SKM-1 (cell line): ENCODE measurements around the gene TAX1BP3.

ENCODE experiments used
- DNase-seq: peaks from one replicate; lab custom pipeline; 2025; ENCODE audit not compliant: unreplicated experiment; lab: John Stamatoyannopoulos, UW

The TAX1BP3 gene

DNA sequence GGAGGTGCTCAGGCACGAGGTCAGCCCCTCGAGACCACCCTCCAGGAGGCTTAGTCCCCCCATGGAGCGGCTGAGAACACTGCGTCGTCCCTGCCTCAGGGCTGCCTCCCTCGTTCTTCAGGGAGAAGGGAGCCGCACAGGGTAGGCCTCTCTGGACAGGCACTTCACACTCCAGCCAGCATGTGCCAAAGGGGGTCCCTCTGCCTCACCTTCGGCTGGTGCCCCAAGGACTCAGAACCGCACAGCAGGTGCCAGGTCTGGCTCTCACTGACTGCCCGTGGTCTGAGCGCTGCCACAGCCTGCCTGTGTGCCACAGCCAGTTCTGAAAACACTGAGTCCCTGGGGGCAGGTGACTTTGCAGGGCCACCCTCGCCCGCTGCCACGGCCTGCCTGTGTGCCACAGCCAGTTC is 20.5 kb upstream of the TAX1BP3 start:
- DNase-seq, result no peak

DNA sequence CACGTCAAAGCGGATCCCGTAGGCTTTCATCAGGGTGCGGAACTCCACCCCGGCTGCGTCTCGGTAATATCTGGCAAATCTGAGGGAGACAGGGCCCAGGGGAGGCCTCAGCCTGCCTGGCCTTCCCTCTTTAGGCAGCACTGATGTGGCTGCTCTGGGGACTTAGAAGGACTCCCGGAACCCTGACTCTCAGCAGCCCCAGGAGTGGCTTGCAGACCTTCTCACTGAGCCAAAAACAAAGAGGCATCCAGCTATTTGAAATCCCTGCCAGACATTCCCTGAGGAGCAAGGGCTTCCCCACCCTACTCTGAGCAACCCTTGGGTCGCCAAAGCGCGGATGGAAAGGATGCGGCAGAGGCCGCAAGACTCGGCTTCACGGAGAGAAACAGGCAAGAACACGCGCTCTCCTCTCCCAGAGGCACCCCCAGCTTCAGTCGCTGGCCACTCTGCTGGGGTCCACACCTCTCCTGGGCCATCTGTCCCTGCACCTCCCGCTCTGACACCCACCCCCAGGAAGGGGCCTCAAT is 19.7 kb upstream of the TAX1BP3 start:
- no peak for DNase-seq

DNA sequence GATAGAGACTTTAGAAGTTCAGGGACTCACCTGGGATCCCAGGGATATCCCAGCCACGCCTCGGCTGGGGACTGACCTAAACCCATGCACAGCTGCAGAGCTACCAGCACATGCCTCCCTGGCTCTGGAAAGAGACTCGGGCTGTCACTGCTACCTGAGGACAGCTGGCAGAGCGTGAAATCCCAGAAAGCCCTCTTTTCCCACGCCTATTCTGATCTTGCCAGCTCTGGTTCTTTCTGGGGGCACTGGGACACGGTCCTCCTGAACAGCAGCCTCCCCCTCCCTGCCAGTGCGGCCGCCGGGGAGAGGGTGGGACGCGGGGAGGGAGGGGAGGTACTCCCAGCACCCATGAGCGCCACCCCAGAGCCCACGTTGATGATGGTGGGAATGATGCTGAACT is 16.8 kb upstream of the TAX1BP3 start:
- DNase-seq, result no peak

DNA sequence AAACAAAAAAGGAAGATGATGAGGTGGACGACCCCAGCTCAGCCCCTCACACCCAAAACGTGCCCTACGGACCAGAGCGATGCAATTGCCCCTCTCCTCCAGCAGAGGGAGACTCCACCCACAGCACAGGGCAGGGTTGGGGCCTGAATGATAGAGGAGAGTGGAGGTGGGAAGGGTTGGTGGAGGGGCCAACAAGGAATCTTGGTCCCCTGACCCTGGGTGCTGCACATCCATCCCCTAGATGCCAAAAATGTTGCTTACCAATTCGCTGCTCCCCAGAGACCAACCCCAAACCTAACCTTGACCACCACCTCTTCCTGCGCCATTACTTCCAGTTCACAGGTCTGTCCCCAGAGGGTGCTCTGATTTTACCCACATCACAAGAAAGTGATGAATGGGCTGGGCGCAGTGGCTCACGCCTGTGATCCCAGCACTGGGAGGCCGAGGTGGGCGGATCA is 14.7 kb upstream of the TAX1BP3 start:
- DNase-seq, result no peak

DNA sequence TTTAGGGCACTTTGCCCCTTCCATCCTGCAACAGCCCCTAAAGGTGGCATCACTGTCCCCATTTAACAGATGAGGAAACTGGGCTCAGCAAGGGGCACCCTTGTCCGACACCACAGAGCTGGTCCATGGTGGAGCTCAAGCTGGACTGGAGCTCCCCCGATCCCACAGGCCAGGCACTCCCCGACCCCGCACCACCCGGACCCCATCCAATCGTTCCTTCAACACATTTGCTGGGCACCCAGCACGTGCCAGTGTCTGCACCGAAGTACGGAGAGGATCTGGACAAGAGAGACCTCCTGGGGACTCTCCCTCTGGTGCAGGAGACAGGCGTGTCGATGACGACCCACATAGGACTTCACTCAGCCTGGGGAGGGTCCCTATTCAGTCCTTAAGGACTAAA is 13.7 kb upstream of the TAX1BP3 start:
- no peak for DNase-seq

DNA sequence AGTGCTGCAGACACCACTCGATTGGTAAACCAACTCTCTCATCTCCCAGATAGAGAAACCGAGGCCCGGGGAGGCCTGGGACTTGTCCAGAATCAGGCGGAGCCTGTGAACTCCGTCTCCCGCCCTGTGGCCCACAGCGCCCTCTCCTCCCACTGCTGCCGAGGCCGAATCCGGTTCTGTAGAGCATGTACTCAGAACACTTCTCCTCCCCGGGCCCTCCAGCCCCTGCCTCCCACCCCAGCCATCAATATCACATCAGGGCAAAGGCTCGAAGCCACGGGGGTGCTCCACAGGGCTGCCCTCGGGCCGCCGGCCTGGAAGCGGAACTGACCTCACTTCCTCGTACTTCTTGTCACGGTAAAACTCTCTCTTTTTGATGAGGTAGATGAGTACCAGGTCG is 13.2 kb upstream of the TAX1BP3 start:
- no peak for DNase-seq

DNA sequence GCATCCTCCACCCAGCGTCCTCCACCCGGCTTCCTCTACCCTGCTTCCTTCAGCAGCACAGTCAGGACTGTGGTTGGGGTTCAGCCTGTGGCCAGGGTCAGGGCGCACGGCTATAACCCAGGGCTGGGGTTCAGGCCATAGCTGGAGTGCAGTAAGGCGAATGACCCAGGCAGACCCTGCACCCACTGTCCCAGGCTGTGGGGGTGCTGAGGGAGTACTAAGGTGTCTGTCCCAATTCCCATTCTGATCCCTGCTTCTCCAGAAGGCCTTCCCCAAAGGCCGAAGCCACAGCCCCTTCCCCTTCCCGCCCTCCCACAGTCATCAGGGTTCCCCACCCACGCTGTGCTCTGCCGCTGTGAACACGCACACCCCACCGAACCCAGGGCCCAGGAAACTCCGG is 12.7 kb upstream of the TAX1BP3 start:
- no peak for DNase-seq

DNA sequence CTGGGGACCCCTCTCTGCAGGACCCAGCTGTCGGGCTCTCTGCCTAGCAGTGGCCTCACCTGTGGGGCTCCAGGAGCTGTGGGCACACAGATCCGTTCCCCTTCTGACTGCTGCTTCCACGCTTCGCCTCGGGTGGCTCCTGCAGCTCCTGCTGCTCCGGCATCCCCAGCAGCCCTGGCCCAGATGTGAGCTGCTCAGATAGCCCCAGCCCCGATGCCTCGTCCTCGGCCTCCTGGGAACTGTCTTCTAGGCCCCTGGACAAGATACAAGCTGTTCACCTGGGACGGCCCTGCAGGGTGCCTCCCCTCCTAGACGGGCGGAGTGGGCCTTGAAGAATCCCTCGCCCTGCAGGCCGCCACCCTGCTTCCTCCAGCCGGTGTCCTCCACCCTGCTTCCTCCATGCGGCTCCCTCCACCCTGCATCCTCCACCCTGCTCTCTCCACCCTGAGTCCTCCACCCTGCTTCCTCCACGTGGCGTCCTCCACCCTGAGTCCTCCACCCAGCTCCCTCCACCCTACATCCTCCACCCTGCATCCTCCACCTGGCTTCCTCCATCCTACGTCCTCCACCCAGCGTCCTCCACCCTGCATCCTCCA is 11.3 kb upstream of the TAX1BP3 start:
- no peak for DNase-seq

DNA sequence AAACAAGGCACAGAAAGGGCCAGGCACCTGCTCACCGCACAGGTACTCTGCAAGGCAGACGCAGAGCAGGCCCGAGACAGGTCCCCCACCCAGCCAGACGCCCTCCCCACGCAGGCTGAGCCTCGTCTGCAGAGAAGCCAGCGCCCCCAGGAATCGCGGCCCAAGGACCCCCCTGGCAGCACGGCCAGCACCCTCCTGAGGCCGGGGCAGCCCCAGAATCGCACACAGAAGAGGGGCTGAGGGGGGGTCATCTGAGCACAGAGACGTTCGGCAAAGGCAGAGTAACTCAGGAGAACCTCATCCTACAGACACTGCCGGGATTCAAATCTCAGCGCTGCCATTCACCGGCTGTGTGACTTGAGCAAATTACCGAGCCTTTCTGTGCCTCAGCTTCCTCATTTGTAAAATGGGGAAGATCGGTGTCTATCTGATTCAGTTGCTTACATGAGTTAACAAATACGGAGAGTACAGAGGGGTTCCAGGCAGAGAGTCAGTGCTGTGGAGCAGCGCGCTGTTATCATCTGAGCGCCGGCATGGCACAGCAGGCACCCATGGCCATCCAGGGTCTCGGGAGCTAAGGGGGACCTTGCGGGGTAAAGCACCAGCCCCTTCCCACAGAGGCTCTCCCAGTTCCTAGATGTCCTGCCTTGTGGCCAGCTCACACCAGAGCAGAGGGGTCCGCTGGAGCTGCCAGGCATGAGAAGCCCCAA is 10.6 kb upstream of the TAX1BP3 start:
- no peak for DNase-seq

DNA sequence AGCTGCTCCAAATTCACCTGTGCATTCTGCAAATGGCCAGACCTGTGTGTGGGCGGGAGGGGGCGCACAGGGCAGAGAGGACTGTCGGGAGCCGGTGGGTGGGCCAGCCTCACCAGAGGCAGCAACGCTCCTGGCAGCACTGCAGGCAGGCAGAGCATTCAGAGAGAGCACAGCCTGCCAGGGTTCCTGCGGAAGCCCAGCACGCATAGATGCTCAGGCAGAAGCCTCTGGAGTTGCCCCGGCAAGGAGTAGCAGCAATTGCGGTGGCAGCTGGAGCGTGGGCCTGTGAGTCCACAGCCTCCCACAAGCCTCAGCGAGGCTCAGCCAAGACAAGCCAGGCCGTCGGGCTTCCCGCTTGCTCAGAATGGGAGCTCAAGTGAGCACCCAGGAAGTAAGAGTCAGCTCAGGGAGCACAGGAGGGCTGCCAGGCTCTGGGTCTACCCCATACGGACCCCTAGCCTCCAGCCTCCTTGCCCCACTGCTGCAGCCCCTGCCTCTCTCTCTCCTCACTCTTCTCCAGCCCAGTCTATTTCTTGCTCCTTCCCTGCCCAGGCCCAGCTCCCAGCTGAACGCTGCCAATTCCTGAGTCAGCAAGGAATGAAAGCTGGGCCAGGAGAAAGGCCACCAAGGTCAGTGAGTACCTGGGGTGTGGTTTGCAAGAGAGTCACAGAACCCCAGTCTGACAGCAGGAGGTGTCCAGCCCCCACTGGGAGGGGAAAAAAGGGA is 9.9 kb upstream of the TAX1BP3 start:
- DNase-seq, result no peak

DNA sequence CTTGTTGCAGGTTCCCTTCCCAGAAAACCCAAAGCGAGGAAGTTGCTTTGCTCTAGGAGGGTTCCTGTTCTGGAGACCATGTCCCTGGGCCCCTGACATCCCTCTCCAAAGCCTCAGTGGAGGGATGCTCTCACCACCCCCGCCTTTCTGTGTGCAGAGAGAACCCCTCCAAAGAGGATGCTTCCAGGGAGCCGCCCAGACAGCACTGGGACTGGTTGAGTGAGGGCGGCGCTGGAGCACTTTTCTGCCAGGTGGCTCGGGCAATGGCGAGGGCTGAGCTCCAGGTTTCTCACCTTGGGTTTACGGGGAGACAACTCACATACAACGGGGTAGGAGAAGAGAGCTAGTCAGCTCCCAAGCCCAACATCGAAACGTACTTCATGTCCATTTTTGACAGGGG is 7.5 kb upstream of the TAX1BP3 start:
- DNase-seq, result no peak

DNA sequence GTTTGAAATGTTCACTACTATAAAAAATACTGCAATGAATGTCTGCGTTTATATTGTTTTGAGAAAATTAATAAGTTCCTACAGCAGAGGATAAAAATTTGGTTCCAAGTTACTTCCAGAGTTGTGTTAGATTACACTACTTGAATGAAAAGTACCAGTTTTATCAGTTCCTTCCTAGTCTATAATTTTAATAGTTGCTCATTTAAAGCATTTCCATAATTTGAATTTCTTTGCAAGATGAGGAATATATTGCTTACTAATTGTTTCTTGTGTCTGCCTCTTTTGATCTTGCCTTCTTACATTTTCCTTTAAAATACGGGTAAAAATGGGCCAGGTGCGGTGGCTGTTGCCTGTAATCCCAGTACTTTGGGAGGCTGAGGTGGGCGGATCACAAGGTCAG is 4.2 kb upstream of the TAX1BP3 start:
- DNase-seq, result no peak

DNA sequence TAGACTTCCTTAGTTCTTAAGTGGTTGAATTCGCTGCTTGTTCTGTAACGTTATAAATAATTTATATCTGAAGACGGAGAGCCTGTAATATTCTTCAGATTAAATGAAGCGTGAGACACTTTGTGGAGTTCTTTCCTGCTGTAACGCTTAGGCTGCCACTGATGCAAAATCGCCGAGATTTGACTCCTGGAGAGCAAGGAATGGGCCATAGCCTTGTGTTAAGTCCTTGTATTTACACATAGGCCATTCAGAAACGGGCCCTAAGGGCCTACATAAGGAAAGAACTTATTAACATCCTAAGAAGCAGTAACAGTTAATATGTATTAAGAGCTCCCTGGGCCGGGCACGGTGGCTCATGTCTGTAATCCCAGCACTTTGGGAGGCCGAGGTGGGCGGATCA is 1.2 kb upstream of the TAX1BP3 start:
- DNase-seq, result no peak

DNA sequence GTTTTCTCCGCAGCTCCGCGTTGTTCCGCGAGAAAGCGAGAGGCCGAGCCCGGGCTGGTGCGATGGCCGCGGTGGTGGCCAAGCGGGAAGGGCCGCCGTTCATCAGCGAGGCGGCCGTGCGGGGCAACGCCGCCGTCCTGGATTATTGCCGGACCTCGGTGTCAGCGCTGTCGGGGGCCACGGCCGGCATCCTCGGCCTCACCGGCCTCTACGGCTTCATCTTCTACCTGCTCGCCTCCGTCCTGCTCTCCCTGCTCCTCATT is 638 bp upstream of the TAX1BP3 start:
- DNase-seq, result no peak

DNA sequence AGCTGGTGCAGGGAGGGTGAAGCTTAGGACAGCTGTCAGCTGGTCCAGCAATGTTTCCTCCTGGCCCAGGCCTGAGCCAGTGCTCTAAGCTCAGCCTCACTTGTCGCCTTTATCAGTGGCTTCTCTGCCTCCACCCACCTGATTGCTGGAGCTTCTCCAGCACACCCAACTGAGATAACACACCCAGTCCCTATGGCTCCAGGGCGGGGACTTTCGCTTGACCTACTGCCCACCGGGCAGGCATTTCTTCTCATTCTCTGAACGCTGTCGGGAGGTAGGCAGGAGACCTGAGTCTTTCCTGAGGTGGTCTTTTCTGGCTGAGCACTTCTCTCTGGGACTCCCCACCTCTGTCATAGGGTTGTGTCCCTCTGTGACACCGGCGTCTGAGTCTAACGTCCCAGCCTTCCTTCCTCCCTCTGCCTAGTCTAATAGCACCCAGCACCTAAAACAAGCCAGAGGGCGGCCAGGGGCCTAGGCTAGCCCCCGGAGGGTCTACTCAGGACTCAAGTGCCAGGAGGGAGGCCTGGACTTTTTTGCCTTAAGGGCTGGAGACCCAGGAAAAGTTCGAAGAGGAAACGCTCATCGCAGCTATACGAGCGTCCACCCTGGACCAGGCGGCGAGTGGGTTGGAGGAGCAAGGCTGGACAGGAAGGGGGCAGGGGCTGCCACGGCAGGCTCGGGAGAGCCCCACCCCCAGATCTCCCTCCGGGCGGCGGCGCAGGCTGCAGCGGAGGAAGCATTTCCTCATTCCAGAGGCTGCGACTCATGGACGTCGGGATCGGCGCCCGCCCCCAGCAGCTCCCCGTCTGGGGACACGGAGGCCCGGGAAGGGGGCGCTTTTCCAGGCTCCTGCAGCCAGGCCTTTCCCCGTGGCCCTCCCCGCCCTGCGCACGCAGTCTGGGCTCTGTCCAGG is 756 bp downstream of the TAX1BP3 start:
- DNase-seq, result no peak

DNA sequence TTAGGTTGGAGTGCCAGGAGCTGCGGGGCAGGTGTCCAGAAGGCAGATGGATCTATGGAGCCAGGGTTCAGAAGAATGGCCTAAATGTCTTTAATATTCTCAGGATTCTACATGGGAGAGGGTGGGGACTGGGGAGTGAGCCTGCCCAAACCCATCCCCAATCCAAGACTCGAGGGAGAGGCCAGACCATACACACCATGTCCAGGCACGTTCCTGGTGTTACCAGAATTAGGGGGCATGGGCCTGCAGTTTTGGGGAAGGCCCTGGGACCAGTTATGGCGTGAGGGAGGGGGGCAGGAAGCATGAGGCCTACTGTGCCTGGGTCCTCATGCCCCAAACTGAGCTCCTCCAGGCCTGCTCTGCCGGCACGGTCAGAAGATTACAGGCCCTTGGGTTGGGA is 1.9 kb downstream of the TAX1BP3 start:
- no peak for DNase-seq

DNA sequence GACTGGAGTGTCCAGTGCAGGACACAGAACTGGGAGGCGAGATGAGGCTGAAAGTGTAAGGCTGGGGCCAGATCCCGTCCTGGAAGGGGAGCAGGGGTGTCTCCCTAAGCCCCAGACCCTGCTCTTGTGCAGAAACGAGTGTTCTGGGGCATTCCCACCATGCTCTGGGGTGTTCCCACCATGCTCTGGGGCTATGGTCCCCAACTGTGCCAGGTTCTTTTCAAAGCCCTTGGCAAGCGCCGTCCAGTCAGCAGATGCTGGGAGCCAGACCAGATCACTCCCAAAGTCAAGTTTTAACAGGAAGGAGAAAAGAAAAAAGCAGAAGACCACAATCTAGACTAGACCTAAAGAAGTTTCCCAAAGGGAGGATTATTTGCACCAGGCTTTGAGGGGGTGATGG is 2.5 kb downstream of the TAX1BP3 start:
- DNase-seq, result no peak

DNA sequence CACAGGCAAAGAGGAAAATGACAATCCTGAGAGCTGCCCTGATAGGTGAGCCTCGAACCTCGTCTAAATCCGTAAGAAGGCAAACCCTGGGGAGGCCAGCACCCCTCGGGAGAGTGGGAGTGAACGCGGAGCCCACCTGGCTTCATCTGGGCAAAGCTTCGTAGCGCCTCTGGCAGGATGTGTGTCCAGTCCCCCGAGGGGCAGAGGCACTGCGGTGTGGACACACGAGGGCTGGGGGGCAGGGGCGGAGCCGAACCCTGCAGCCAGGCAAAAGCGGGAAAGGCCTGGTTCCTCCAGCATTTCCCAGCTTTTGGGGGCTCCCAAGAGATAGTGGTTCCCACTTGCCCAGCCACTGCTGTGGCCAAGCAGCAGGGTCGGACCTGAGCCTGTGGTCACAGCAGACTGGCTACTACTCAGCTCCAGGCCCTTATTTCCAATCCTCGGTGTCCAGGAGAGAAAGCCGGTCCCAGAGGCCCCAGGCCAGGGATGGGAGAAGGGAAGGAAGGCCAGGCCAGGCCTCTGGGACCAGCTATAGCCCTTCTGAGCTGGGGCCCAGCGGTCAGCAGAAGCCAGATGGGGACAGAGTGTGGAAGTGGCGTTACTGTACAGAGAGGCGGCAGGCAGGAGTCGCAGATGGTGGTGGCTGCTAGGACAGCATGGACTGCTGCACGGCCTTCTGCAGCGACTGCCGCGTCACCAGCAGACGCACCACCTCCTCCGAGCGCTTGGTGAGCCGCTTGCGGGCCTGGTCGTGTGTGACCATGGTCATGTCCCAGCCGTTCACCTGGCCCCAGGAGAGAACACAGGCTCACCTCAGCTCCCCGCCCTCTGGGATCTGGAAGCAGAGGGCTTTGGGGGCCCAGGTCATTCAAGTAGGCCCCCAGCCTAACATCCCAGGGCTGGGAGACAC is 5.0 kb downstream of the TAX1BP3 start:
- no peak for DNase-seq

DNA sequence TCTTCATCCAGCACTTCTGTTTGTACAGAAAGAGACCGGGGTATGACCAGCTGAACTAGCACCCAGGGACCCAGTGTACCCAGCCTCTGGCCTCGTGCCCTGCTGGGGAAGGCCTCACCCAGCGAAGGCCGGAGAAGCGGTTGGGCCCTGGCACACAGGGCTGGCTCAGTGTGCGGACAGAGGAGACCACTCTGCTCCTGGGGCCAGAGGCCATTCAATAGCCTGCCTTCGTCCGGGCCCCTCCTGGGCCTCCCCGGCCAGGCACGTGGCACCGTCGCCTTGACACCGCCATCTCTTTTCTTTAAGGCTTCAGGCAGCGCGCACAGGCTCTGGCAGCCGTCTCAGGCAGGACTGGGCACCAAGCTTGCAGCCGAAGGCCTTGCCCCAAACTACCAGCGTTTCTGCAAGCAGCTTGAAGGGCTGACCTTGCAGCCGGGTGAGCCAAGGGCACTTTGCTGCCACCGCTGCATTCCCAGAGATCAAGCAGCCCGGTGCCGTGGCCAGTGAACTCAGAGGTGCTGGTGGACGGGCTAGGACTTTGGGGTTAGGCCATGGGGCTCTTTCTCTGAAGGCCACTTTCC is 8.0 kb downstream of the TAX1BP3 start:
- DNase-seq, result no peak

DNA sequence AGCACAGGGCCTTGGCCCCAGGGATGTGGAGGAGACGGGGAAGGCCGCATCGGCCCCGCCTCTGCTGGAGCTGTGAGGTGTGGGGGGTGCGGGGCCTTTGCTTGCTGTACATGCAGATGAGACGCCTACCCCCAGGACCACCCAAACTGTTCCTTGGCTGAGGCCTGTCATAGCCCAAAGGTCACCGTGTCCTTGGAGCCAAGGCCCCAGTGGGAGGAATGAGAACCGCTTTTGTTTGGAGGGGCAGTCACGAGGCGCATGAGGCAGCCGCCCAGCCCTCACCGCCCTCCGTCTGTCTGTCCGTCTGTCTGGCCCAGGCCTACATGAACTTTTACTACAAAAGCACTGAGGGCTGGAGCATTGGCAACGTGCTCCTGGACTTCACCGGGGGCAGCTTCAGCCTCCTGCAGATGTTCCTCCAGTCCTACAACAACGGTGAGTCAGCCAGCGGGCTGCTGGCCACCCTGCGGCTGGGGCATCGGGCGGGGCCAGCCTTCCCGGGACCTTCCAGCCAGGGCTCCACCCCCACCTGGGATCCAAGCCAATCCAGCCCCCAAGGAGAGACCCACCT is 8.8 kb downstream of the TAX1BP3 start:
- no peak for DNase-seq
